ENCODE results near the gene TRMT1. TPM values are rescaled to one million over a fixed set of nuclear protein-coding genes. Genes with fewer than 3 reads are reported as not detected.

The TRMT1 gene
- polyA plus RNA-seq, 3 donors = 14.5 to 94.7 (median 14.5) TPM

- no peaks in the 10 kb centered on the region for H3K9me3 ChIP-seq (replicated peaks in 1 of 2; ENCODE audit: control insufficient read depth in 1 of 2, insufficient read depth in 1 of 2, low read length in 2 of 2)
- peaks cover 19% of the 10 kb centered on the region for H3K4me1 Mint-ChIP-seq
- 90% methylated on average over 3 of the region's 6 CpGs for WGBS (ENCODE audit: insufficient coverage)
- H3K9me3 Mint-ChIP-seq = peaks cover 0 to 1% (median 0%) of the 10 kb centered on the region in 7 donors
- peaks cover 77% of the 10 kb centered on the region for H4K20me1 ChIP-seq (ENCODE audit: insufficient read depth, low read length)
- no peak overlapping the region for H3K27ac ChIP-seq (ENCODE audit: low read depth in 1 of 2, low read length in 2 of 2)
- H3K4me1 ChIP-seq (ENCODE audit: control insufficient read depth in 1 of 2, insufficient read depth in 2 of 2, low read length in 2 of 2) = no peaks in the 10 kb centered on the region
- H3K9ac ChIP-seq (ENCODE audit: insufficient read depth, low read length, poor library complexity, severe bottlenecking) = no peak overlapping the region
- no peak overlapping the region for H3K4me2 ChIP-seq (replicated peaks; ENCODE audit: extremely low read depth, low read length, poor library complexity, severe bottlenecking)
- H3K27me3 Mint-ChIP-seq (ENCODE audit: low read depth in 3 of 3) = no peaks in the 10 kb centered on the region
- TF ChIP-seq CTCF (IDR thresholded peaks at IDR 0.05) = no peak
- H3K79me2 ChIP-seq (ENCODE audit: insufficient read depth, low read length) = peaks cover 93% of the 10 kb centered on the region
- peaks cover 5 to 31% of the 10 kb centered on the region in 2 donors for H3K36me3 ChIP-seq (replicated peaks in 1 of 2; ENCODE audit: control insufficient read depth in 1 of 2, insufficient read depth in 2 of 2, low read length in 2 of 2)
- DNase-seq = no peak
- intact Hi-C loops (cut with micrococcal nuclease) = no loop called here
- no peak overlapping the region for H2AFZ ChIP-seq (ENCODE audit: insufficient read depth, low read depth, low read length, poor library complexity, severe bottlenecking)
- H3K27me3 ChIP-seq (ENCODE audit: control insufficient read depth in 2 of 2, insufficient read depth in 2 of 2, low read length in 2 of 2) = no peaks in the 10 kb centered on the region
- no peak overlapping the region for H3K4me3 Mint-ChIP-seq
- peak overlapping the region in 2 of 7 donors; percentile 2 to 60 for H3K27ac Mint-ChIP-seq
- peaks cover 11 to 40% of the 10 kb centered on the region in 2 donors for H3K36me3 Mint-ChIP-seq
- H3K4me3 ChIP-seq (replicated peaks in 1 of 3; ENCODE audit: low read depth in 2 of 3, low read length in 3 of 3) = no peak overlapping the region
Measured at GRCh38 chr19:13127811-13128575, 11.5 kb upstream of the TRMT1 start.

DNA sequence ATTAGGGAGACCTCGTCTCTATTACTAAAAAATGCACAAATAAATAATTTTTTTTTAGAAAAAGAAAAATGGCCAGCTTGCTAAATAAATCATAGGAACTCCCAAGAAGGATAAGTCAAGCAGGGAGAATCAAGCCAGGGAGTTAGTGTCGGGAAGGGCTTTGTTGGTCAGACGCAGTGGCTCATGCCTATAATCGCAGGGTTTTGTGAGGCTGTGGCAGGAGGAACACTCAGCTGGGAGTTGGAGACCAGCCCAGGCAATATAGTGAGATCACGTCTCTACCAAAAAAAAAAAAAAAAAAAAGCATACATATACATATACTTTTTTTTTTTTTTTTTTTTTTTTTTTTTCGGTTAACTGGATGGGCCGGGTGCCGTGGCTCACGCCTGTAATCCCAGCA, 10.5 kb upstream of the TRMT1 start:
- no peak overlapping the region for H3K4me3 Mint-ChIP-seq
- WGBS (ENCODE audit: insufficient coverage) = no CpG with 5 or more reads among the region's 9 CpGs
- intact Hi-C loops (cut with micrococcal nuclease) = no loop called here

More for the DNA sequence above, 10.5 kb upstream of the TRMT1 start:
- Histone ChIP-seq H4K20me1 (ENCODE audit: insufficient read depth, low read length) (peaks cover 77% of the 10 kb centered on the region), H3K36me3 (replicated peaks in 1 of 2; ENCODE audit: control insufficient read depth in 1 of 2, insufficient read depth in 2 of 2, low read length in 2 of 2) (peaks cover 5 to 30% of the 10 kb centered on the region in 2 donors), H3K79me2 (ENCODE audit: insufficient read depth, low read length) (peaks cover 93% of the 10 kb centered on the region), H3K9ac (ENCODE audit: insufficient read depth, low read length, poor library complexity, severe bottlenecking) (no peak overlapping the region), H3K27ac (ENCODE audit: low read depth in 1 of 2, low read length in 2 of 2) (no peak overlapping the region), H2AFZ (ENCODE audit: insufficient read depth, low read depth, low read length, poor library complexity, severe bottlenecking) (no peak overlapping the region), H3K9me3 (replicated peaks in 1 of 2; ENCODE audit: control insufficient read depth in 1 of 2, insufficient read depth in 1 of 2, low read length in 2 of 2) (no peaks in the 10 kb centered on the region), H3K4me2 (replicated peaks; ENCODE audit: extremely low read depth, low read length, poor library complexity, severe bottlenecking) (no peak overlapping the region), H3K4me3 (replicated peaks in 1 of 3; ENCODE audit: low read depth in 2 of 3, low read length in 3 of 3) (no peak overlapping the region), H3K27me3 (ENCODE audit: control insufficient read depth in 2 of 2, insufficient read depth in 2 of 2, low read length in 2 of 2) (no peaks in the 10 kb centered on the region), H3K4me1 (ENCODE audit: control insufficient read depth in 1 of 2, insufficient read depth in 2 of 2, low read length in 2 of 2) (no peaks in the 10 kb centered on the region)
- Mint-ChIP-seq H3K36me3 (peaks cover 11 to 36% of the 10 kb centered on the region in 2 donors), H3K27ac (no peak overlapping the region), H3K9me3 (peaks cover 0 to 1% (median 0%) of the 10 kb centered on the region in 7 donors), H3K27me3 (ENCODE audit: low read depth in 3 of 3) (no peaks in the 10 kb centered on the region), H3K4me1 (peaks cover 16% of the 10 kb centered on the region)
- no peak for TF ChIP-seq CTCF (IDR thresholded peaks at IDR 0.05)
- DNase-seq = no peak

Data from CD14-positive monocyte (primary cell).